Lower leg skin (tissue), 3 donors: Measurements from ENCODE around the gene KCTD13.

Experiments
- CTCF ChIP-seq, 3 donors: fragments of 450-650 bp; IDR thresholded peaks; one replicate each; pipeline ENCODE4 v1.5.1; 2016; ENCODE audit warnings: antibody characterized with exemption in 3 of 3, mild to moderate bottlenecking in 3 of 3, moderate library complexity in 2 of 3
- POLR2A ChIP-seq, 2 donors: fragments of 450-650 bp; IDR thresholded peaks; one replicate each; pipeline ENCODE4 v1.6.1; 2016 to 2017; ENCODE audit warnings: antibody characterized with exemption in 2 of 2, mild to moderate bottlenecking in 1 of 2, moderate library complexity in 1 of 2

- no peak for TF ChIP-seq CTCF (IDR thresholded peaks at IDR 0.05)
- TF ChIP-seq POLR2A (IDR thresholded peaks at IDR 0.05) = no peak
Measured at GRCh38 chr16:29972500-29972899, 46.5 kb upstream of the KCTD13 start.
